Superior temporal gyrus (tissue), 1 donor: ENCODE measurements around the gene EVI5.

Experiments
- DNase-seq: peaks from one replicate; pipeline ENCODE4 v3.0.0-alpha.2; 2016; ENCODE audit errors: extremely low spot score

Gene EVI5

GRCh38 chr1:92459871-92460320, 325.0 kb downstream of the EVI5 start:
- no peak for DNase-seq
